ENCODE results near the gene HEXIM2. TPM values are rescaled to one million over a fixed set of nuclear protein-coding genes. Genes with fewer than 3 reads are reported as not detected.

HEXIM2 gene
- total and polyA plus RNA-seq, 4 donors = 4.3 to 10.6 (median 7.1) TPM

DNA sequence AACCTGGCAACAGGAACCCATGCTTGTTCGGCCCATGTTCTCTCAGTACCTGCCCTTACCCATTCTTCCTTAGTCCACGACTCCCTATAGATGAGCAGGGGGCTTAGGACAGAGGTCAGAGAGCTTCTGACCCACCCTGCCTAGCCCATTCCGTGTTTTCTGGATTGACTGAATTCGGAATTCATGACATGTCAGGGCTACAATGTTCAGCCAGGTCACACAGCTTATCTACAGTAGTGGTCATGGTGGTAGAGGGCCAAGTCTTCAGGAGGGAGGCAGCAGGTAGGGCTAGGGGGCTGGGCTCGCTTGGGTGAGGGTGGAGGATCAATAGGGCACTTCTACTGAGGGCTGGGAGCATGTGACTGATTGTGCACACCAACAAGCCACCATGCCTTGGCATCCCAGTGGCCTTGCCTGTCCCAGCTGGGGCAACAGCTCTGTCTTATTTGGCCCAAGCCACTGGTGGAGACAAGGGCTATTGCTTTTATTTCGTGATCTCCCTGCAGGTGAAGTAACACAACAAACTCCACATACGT lies 3.1 kb downstream of the HEXIM2 start:
- ATAC-seq (ENCODE audit: insufficient read depth, low FRiP score) (no peak), DNase-seq (no peak)
- H3K27me3 ChIP-seq (ENCODE audit: control insufficient read depth in 3 of 3, insufficient read depth in 3 of 3, low read length in 2 of 3) = no peaks in the 10 kb centered on the region
- 80 to 89% methylated on average over 7 of the region's 7 CpGs for WGBS, 2 donors
- H3K4me1 ChIP-seq (ENCODE audit: control insufficient read depth in 5 of 5, insufficient read depth in 5 of 5, low read length in 5 of 5) = peaks cover 0 to 18% (median 5%) of the 10 kb centered on the region in 5 donors
- H3K9me3 ChIP-seq (ENCODE audit: control insufficient read depth in 4 of 4, insufficient read depth in 3 of 4, low read length in 3 of 4) = no peaks in the 10 kb centered on the region
- H3K27ac ChIP-seq (ENCODE audit: low read depth in 1 of 2, low read length in 1 of 2) = peak overlapping the region in 1 of 2 donors; percentile 24
- TF ChIP-seq, protein P1, sequence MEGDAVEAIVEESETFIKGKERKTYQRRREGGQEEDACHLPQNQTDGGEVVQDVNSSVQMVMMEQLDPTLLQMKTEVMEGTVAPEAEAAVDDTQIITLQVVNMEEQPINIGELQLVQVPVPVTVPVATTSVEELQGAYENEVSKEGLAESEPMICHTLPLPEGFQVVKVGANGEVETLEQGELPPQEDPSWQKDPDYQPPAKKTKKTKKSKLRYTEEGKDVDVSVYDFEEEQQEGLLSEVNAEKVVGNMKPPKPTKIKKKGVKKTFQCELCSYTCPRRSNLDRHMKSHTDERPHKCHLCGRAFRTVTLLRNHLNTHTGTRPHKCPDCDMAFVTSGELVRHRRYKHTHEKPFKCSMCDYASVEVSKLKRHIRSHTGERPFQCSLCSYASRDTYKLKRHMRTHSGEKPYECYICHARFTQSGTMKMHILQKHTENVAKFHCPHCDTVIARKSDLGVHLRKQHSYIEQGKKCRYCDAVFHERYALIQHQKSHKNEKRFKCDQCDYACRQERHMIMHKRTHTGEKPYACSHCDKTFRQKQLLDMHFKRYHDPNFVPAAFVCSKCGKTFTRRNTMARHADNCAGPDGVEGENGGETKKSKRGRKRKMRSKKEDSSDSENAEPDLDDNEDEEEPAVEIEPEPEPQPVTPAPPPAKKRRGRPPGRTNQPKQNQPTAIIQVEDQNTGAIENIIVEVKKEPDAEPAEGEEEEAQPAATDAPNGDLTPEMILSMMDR (IDR thresholded peaks at IDR 0.05; ENCODE audit: control extremely low read depth, extremely low read depth) = no peak
- no peak overlapping the region for H3K9ac ChIP-seq (ENCODE audit: insufficient read depth in 1 of 2, low read length in 2 of 2)
- H3K36me3 ChIP-seq (ENCODE audit: control insufficient read depth in 4 of 4, insufficient read depth in 4 of 4, low read length in 4 of 4) = peaks cover 0 to 13% (median 5%) of the 10 kb centered on the region in 4 donors
- no peak overlapping the region for H3K4me3 ChIP-seq

DNA sequence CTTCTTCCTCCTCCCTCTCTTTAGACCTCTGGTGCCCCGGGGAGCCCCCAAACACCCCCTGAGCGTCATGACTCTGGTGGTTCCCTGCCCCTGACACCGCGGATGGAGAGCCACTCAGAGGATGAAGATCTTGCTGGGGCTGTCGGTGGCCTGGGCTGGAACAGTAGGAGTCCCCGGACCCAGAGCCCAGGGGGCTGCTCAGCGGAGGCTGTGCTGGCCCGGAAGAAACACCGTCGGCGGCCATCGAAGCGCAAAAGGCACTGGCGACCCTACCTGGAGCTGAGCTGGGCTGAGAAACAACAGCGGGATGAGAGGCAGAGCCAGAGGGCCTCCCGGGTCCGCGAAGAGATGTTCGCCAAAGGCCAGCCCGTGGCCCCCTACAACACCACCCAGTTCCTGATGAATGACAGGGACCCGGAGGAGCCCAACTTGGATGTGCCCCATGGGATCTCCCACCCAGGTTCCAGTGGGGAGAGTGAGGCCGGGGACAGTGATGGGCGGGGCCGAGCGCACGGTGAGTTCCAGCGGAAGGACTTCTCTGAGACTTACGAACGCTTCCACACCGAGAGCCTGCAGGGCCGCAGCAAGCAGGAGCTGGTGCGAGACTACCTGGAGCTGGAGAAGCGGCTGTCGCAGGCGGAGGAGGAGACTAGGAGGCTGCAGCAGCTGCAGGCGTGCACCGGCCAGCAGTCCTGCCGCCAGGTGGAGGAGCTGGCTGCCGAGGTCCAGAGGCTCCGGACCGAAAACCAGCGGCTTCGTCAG lies 7.5 kb downstream of the HEXIM2 start:
- ATAC-seq (ENCODE audit: insufficient read depth, low FRiP score) (no peak), DNase-seq (no peak)
- TF ChIP-seq, protein P1 (IDR thresholded peaks at IDR 0.05; ENCODE audit: control extremely low read depth, extremely low read depth) = no peak
- Histone ChIP-seq H3K27ac (ENCODE audit: low read depth in 1 of 2, low read length in 1 of 2) (no peak overlapping the region), H3K9me3 (ENCODE audit: control insufficient read depth in 4 of 4, insufficient read depth in 3 of 4, low read length in 3 of 4) (no peaks in the 10 kb centered on the region), H3K4me3 (no peak overlapping the region), H3K27me3 (ENCODE audit: control insufficient read depth in 3 of 3, insufficient read depth in 3 of 3, low read length in 2 of 3) (no peaks in the 10 kb centered on the region), H3K36me3 (ENCODE audit: control insufficient read depth in 4 of 4, insufficient read depth in 4 of 4, low read length in 4 of 4) (peaks cover 0 to 7% (median 5%) of the 10 kb centered on the region in 4 donors), H3K9ac (ENCODE audit: insufficient read depth in 1 of 2, low read length in 2 of 2) (no peak overlapping the region), H3K4me1 (ENCODE audit: control insufficient read depth in 5 of 5, insufficient read depth in 5 of 5, low read length in 5 of 5) (peaks cover 3 to 29% (median 15%) of the 10 kb centered on the region in 5 donors)
- 95 to 96% methylated on average over 43 of the region's 43 CpGs for WGBS, 2 donors

DNA sequence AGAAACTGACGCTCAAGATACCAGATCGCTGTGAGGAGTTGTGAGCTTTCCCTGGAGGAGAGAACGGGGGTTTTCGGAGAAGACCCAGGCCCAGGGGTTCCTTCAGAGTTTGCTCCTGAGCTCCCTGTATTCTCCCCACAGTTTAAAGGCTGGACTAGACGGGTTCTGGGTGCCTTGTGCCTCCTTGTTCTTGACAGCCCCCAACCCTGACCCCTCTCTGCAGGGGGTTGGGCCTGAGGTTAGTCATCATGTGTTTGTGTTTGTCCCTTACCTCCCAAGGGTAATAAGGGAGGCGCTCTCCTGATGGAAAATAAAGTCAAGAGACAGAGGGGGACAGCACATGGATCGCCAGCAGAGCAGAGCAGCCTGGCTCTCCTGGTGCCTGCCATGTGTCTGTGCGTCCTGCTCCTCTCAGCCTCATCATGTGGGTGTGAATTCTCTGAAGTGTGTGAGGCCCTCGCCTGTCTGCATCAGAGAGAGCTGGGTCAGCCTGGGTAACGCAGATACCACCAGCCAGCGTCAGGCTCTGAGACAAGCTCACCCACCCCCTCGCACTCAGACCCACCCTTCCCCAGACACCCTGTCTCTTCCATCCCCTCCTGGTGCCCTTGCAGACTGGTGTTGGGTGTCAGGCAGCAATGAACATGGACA lies 8.7 kb downstream of the HEXIM2 start:
- H3K4me1 ChIP-seq (ENCODE audit: control insufficient read depth in 5 of 5, insufficient read depth in 5 of 5, low read length in 5 of 5) = peaks cover 3 to 29% (median 15%) of the 10 kb centered on the region in 5 donors
- 88 to 91% methylated on average over 12 of the region's 12 CpGs for WGBS, 2 donors
- no peaks in the 10 kb centered on the region for H3K9me3 ChIP-seq (ENCODE audit: control insufficient read depth in 4 of 4, insufficient read depth in 3 of 4, low read length in 3 of 4)
- no peaks in the 10 kb centered on the region for H3K27me3 ChIP-seq (ENCODE audit: control insufficient read depth in 3 of 3, insufficient read depth in 3 of 3, low read length in 2 of 3)
- DNase-seq = no peak
- peaks cover 0 to 7% (median 5%) of the 10 kb centered on the region in 4 donors for H3K36me3 ChIP-seq (ENCODE audit: control insufficient read depth in 4 of 4, insufficient read depth in 4 of 4, low read length in 4 of 4)
- no peak overlapping the region for H3K4me3 ChIP-seq
- TF ChIP-seq, protein P1 (IDR thresholded peaks at IDR 0.05; ENCODE audit: control extremely low read depth, extremely low read depth) = no peak
- H3K27ac ChIP-seq (ENCODE audit: low read depth in 1 of 2, low read length in 1 of 2) = peak overlapping the region; percentile 65 to 86
- ATAC-seq (ENCODE audit: insufficient read depth, low FRiP score) = no peak
- H3K9ac ChIP-seq (ENCODE audit: insufficient read depth in 1 of 2, low read length in 2 of 2) = no peak overlapping the region

Data from lung (tissue), 12 donors.